Peyer's patch (tissue), 4 donors: ENCODE results near the gene COMMD2.

Source experiments
- POLR2A ChIP-seq, 2 donors: fragments of 450-650 bp; IDR thresholded peaks; one replicate each; pipeline ENCODE4 v1.5.1; 2017; ENCODE audit warnings: antibody characterized with exemption in 2 of 2, mild to moderate bottlenecking in 2 of 2, moderate library complexity in 2 of 2
- TF ChIP-seq, protein P1 (sequence below), 6 experiments: fragments of 450-650 bp in 4 of 6; fragments of 200-600 bp in 2 of 6; sonication (generic) in 1 of 6; IDR thresholded peaks; one replicate each; pipeline ENCODE4 v1.5.1; 2017 to 2019; ENCODE audit warnings: antibody characterized with exemption in 6 of 6, mild to moderate bottlenecking in 3 of 6, moderate library complexity in 1 of 6

GRCh38 chr3:149801639-149802038, 49.4 kb upstream of the COMMD2 start:
- TF ChIP-seq, protein P1, sequence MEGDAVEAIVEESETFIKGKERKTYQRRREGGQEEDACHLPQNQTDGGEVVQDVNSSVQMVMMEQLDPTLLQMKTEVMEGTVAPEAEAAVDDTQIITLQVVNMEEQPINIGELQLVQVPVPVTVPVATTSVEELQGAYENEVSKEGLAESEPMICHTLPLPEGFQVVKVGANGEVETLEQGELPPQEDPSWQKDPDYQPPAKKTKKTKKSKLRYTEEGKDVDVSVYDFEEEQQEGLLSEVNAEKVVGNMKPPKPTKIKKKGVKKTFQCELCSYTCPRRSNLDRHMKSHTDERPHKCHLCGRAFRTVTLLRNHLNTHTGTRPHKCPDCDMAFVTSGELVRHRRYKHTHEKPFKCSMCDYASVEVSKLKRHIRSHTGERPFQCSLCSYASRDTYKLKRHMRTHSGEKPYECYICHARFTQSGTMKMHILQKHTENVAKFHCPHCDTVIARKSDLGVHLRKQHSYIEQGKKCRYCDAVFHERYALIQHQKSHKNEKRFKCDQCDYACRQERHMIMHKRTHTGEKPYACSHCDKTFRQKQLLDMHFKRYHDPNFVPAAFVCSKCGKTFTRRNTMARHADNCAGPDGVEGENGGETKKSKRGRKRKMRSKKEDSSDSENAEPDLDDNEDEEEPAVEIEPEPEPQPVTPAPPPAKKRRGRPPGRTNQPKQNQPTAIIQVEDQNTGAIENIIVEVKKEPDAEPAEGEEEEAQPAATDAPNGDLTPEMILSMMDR (IDR thresholded peaks at IDR 0.05) = no peak
- TF ChIP-seq POLR2A (IDR thresholded peaks at IDR 0.05) = no peak
